DOHH2 (cell line): ENCODE results near the gene ZBTB40.

Source experiments
- CTCF ChIP-seq: fragments of 200-600 bp; sonication (generic); IDR thresholded peaks from one replicate; pipeline ENCODE4 v1.5.1; 2014; ENCODE audit warnings: antibody characterized with exemption, mild to moderate bottlenecking, low read depth, low read length; ENCODE audit not compliant: poor library complexity, severe bottlenecking
- EZH2phosphoT487 ChIP-seq: fragments of 200-600 bp; sonication (generic); IDR thresholded peaks from 2 replicates; pipeline ENCODE4 v1.6.1; 2017; ENCODE audit warnings: borderline replicate concordance, mild to moderate bottlenecking, antibody characterized with exemption, low read length, moderate library complexity, mixed read lengths

- no peak for TF ChIP-seq CTCF
- no peak for TF ChIP-seq EZH2phosphoT487
Observed at GRCh38 chr1:22491995-22492715, 40.5 kb downstream of the ZBTB40 start.
